Sciatic nerve (tissue), 2 donors: ENCODE measurements around the gene UBE3D. TPM values are rescaled to one million over a fixed set of nuclear protein-coding genes. Genes with fewer than 3 reads are reported as not detected.
"Not testable (repeated sequence)": the region's sequence is repeated elsewhere in the genome, so short reads cannot be mapped to it uniquely, and the experiment has no call there.

Experiments
- ATAC-seq: fragments of 200-7000 bp; cut with Tn5 transposase; one replicate; pipeline ENCODE4 v1.9.1; 2020; ENCODE audit warnings: mild to moderate bottlenecking, moderate library complexity
- DNase-seq: peaks from one replicate; pipeline ENCODE4 v3.0.0-alpha.2; 2020; ENCODE audit warnings: low spot score
- intact Hi-C: fragments of 100-400 bp; cut with DNase I; formaldehyde crosslinking; loops from one replicate; pipeline ENCODE4 v1.14.2; 2022
- total RNA-seq: library from RNA; stranded (reverse); fragmentation: NEBNext Ultra II Directional; extraction: Animal tissue kit (Norgen Biotek cat#: 25700); gene quantifications from one replicate; pipeline ENCODE4 v1.2.1, GENCODE V29; 2021
- donor health status: DM: no; HTN: no; CAD: no.
- donor health status: DM: no; HTN: no; CAD: no.

Gene UBE3D
- total RNA-seq, 1 donor from 2014 or later: 11.3 TPM

- intact Hi-C loops, ATAC-seq, DNase-seq: not testable (repeated sequence)
These were observed 209.6 kb downstream of the UBE3D start for GRCh38 chr6:82856077-82856476.

DNA sequence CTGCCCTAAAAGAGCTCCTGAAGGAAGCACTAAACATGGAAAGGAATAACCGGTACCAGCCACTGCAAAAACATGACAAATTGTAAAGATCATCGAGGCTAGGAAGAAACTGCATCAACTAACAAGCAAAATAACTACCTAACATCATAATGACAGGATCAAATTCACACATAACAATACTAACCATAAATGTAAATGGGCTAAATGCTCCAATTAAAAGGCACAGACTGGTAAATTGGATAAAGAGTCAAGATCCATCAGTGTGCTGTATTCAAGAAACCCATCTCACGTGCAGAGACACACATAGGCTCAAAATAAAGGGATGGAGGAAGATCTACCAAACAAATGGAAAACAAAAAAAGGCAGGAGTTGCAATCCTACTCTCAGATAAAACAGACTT lies 212.7 kb downstream of the UBE3D start:
- DNase-seq, ATAC-seq, intact Hi-C loops: not testable (repeated sequence)

DNA sequence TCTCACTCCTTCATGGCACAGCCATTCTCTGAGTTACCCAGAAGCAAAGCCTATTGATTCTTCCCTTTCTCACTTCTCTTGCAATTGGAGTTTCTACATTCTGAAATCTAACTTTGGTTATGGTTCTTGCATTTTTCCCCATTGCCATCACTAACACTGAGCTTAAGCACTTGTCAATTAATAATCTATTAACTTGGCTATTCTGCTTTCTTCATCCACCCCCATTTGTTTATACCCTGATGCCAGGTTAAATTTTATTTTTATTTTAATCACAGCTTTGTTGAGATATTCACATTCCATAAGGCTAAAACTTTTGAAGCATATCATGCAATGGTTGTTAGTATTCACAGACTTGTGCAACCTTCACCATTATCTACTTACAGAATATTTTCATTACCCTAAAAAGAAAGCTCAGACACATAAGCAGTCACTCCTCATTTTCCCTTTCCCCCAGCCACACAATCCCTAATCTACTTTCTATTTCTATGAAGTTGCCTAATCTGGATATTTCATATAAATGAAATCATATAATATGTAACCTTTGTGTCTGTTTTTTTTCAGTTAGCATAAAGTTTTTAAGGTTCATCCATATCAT lies 222.3 kb downstream of the UBE3D start:
- ATAC-seq (no peak), DNase-seq (no peak)
- intact Hi-C loops: no loop called here

GRCh38 chr6:82842721-82843120 lies 222.9 kb downstream of the UBE3D start:
- ATAC-seq (no peak), DNase-seq (no peak)
- intact Hi-C loops: no loop called here

Other genes starting within 250 kb of the UBE3D start
- 42.7 TPM for gene DOP1A, start 1.8 kb upstream of the UBE3D start, total RNA-seq
- 37.2 TPM for gene PGM3, start 127.4 kb upstream of the UBE3D start, total RNA-seq
- 4.5 TPM for gene RWDD2A, start 127.5 kb upstream of the UBE3D start, total RNA-seq